Measurements from ENCODE around the gene GNG11.
"Not testable (repeated sequence)": the region's sequence is repeated elsewhere in the genome, so short reads cannot be mapped to it uniquely, and the experiment has no call there.

Gene GNG11

DNA sequence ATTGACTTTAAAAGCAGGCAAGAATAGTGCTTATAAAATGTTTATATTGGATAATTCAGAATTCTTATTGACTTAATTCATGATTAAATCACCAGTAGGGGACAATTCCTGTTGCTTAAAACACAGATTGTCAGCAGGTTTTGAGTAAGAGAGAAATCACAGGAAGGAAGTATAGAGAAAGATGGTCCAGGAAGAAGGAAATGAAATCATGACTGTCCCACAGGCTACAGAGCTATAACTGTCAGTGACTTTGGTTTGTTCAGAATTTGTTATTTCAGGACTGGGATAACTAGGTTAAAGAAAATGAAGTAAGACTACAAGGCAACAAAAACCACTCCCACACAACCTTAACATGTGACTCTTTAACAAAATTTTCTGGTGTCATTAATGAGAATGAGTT is 8.3 kb upstream of the GNG11 start:
- no peak for DNase-seq

DNA sequence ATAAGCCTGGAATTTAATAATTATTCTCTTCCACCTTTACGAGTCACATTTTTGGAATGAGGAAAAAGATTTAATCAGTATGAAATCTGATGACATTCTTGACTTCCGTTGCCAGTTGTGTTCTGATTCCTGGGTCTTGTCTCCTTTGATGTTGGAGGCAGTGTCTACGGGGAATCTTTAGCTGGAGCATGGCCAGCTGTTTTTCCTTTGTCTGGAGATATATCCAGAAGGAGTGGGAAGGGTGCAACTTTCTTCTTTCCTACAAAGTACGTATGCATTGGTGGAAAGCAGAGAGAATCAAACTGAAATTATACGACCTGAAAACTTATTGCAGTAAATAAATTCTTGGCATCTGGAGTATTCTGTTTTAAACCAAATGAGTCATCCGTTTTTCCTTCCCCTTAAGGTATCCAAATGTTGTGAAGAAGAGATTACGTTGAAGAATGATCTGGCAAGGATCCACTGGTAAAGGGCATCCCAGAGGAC is 6.9 kb upstream of the GNG11 start:
- DNase-seq = no peak

DNA sequence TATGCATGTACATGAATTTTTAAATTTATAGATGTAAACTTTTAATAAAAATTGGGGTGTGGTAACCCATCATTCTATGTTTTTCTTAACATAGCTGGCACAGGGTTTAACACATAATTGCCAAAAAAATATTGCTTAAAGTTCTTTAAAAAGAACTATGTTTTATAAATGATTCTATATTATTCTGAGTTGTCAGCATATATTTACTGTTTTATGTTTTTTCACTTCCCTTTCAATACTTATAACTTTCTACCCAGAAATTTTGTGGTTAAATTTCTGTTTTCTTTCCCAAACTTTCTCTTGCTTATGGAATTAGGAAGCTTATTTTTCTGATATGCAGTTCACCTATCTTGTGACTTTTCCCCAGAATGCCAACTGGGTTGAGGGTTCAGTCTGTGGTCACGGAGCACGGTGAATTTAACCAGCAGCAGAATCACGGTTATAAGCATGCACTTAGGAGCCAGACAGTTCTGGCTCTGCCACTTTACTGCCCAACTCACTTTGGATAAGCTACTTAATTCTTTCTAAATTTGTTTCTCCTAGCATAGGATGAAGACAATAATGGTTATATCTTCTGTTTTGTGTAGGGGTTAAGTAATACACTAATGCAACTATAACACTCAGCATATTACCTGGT is 6.2 kb upstream of the GNG11 start:
- not testable (repeated sequence) for DNase-seq

DNA sequence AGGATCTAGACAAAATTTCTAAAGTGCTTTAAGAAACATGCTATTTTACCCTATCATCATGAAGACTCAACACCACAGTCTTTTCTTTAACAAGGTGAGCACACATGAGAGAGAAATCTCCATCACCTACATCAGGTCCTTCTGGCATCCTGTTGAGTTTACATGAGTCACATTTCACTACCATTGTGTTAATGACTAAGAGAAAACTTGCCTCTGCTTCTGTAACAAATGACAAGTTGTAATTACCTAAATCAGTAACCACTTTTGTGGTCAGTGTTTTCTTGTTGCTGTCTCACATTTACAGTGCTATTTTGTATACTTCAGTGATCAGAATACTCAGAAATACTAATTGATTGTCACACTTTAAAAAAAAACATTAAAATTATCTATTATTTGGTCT is 5.6 kb upstream of the GNG11 start:
- not testable (repeated sequence) for DNase-seq

DNA sequence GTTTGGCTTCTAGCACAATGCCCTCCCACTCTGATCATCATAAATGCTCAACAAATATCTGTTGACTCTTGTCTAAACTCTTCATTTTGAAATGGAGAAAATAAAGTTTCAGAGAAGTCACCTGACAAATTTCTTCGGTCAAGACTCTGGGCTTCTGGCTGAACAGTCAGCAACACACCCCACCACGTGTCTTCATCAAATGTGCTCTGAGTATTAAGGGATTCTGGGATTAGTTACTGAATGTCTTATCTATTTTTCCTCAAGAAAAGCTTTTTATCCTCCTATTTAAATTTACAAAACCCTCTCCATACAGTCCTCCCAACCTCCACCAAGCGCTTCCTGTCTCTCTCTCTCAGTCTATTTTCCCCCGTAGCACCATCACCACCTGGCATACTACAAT is 5.2 kb upstream of the GNG11 start:
- DNase-seq = not testable (repeated sequence)

DNA sequence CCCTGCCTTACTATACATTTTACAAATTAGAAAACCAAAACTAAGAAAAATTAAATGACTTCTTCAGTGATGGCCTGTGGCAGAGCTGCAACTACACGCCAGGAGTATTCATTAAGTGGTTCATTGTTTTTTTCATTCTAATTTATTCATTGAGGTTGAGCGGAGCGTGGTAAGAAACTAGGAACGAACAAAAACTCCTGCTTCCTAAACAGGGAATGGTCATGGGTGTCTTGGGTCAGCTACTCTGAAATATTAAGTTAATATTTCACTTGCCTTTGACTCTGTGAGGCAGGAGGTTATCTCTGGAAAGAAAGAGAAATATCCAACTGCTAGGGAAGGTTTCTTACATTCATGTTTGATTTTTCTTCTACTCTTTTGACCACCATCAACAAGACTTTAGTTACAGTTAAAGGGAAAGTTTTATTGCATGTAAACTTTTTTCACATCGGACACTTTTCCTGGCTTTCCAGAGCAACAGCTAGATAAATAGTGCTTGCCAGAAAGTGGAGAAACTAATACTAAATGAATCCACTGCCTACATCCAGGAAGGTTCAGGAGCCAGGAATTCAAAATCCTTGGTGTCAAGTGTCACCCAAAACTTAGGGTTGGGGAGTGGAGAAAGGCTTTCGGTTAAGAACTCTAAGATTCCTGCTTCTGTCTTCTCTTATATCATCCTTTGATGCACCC is 896 bp upstream of the GNG11 start:
- DNase-seq = no peak

DNA sequence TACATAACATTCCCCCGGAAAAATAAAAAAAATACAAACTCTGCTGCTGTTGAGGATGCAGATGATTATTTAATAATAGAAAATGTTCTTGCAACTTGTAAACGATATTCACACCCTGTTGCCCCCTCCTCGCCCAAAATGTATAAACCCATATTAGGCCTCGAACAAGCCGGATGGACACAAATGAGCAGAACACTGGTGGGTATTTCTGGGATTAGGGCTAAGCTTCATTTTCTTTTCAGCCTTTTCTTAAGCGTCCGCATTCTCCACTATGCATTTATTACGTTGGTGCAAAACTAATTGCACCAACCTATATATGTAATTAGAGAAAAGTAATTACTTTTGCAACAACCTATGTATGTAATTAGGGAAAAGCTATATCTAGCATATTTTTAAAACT is 349 bp upstream of the GNG11 start:
- no peak for DNase-seq

DNA sequence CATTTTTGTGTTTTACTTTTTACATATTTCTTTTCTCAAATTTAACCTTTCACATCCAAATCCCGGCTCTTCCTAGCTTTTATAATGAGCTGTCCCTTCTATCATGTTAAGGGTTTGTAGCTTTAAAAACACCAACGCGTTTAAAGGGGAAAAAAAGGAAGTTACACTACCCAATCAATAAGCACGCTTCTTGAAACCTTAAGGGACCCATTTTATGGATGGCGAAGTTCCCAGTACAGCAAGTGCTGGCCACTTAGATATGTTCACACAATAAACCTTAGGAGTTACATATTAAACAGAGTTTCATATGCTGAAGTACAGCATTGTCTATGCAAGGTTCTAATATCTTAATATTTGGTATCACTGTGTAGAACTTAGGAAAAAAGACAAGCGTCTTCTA is 1.8 kb downstream of the GNG11 start:
- DNase-seq = no peak

DNA sequence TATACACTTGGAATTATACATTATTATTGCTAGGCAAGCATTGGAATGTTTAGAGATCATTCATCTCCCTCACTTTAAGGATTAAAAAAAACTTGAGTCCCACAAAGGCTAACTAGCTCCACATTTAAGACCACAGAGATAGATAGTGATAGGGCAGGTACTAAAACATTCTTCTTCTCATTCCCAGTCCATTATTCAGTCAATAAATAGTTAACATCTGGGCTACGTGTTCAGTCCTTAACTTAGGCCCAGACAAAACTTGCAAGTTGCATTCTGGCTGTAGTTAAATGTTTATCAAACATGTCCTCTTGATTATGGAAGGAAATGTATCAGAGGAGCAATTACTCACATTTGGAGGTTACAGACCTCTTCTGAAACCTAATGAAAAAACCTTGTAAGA is 2.4 kb downstream of the GNG11 start:
- no peak for DNase-seq

DNA sequence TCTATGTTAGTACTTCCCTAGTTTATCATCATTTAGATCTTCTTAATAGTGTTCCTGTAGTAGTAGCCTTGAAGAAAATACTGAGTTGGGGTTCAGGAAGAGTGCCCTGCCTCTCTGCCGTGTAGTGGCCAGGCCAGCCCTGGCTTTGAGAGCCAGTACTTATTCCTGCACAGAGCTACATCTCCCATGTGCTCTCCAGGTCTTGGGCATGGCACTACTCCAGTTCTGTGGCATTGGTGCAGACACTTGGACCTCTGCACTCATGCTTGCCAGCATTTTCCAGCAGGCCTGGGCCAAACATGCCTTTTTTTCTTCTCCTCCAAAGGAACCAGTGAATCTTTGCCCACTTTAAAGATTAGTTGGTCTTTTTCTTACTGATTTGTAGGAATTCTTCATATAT is 5.3 kb downstream of the GNG11 start:
- no peak for DNase-seq

DNA sequence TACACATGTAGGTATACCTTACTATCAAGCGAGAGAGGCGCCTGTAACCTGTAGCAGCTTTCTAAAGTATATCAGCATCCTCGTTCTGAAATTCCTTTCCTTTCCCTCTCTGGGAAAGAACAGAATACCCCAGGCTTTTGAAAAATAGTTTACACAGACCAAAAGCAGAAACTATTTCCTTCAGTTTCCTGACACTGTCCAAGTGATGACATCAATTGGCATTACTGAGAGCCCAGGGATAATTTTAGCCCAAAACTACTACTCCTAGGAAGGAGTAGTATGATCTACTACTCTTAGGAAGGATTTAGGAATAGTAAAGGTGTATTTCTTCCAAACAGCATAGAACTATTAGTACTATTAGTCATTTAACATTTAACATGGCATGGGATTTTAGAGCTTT is 6.0 kb downstream of the GNG11 start:
- no peak for DNase-seq

DNA sequence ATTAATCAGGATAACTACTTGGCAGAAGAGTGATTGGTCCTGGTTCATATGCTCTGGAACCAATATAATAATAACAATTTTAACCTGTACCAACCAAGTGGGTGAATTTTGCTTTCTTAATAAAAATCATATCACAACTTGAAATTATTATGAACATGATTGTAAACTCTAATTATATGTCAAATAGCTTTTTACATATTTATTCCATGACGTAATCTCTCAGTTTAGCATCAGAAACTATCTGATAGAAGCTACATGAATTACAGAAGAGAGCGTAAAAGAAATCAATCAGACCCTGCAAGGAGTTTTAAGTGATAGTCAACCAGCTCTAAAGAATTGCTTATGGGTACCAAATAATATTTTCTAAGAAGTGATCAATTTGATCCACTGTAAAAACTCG is 10.1 kb downstream of the GNG11 start:
- no peak for DNase-seq

DNA sequence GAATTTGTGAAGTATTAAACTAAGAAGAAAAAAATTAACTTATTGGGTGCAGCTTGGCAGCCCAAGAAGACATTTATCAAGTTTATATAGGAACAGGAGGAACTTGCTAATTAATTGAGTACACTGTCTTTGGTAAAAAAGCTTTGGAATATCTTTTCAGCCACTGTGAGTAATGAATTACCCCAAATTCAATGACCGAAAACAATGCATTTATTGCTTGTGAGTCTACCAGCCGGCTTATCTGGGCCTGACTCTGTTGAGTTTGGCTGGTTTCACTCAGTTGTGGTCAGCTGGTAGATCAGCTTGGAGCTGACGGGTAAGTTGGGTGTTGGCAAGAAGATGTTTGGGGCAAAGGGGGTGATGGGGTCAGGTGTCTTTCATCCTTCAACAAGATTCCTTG is 11.6 kb downstream of the GNG11 start:
- DNase-seq = no peak

DNA sequence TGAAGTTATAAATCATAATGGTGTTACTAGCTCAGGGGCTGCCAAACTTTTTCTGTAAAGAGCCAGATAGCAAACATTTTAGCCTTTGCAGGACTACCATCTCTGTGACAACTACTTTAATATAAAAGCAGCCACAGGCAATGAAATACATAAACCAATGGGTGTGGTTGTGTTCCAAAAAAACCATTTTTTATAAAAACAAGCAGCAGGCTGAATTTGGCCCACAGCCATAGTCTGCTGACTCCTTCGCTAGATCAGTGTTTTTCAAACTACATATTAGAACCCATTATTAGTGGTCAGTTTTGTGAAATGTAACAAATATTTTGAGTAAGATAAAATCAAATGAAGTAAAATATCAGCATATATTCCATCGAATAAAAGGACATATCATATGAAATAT is 13.6 kb downstream of the GNG11 start:
- DNase-seq = no peak

DNA sequence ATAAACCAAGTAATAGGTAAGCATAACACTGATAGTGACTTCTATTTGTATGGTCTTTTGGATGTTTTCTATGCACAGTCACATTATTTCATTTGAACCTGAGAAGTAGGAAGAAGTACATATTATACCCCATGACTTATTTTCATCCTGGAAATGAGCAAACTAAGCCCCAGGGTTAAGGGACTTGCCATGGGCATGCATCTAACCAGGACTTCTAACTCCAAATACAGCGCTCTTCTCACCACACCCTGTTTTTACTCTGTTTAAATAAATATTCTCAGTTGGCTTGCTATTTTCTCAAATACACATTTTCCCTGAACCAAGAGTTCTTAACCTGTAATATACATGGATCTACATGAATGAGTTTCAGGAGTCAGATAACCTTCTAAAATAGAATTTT is 16.3 kb downstream of the GNG11 start:
- no peak for DNase-seq

DNA sequence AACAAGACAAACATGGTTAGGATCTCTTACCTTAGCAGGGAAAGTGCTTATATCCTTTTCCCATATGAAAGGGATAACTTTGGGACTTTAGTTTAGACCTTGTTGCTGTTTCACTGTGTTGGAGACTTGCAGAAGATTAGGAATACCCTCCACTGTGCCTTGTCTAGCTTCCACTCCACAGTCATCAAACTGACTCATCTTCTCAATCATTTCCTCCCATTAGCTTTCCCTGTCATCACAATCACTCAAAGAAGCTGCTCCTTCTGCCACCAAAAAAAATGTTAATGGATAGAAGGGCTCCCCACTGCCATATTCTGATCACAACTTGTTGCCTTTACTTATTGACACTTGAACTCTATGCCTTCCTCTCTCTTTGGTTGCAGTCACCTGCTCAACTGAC is 16.8 kb downstream of the GNG11 start:
- DNase-seq = no peak

DNA sequence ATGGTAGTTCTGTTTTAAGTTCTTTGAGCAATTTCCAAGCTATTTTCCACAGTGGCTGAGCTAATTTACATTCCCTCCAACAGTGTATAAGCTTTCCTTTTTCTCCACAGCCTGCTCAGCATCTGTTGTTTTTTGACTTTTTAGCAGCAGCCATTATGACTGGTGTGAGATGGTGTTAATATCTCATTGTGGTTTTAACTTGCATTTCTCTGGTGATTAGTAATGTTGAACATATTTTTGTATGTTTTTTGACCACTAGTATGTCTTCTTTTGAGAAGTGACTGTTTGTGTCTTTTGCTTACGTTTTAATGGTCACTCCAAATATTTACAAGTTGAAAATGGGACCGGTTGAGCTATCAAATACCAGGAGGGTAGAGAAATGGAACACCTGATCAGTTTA is 20.4 kb downstream of the GNG11 start:
- no peak for DNase-seq

DNA sequence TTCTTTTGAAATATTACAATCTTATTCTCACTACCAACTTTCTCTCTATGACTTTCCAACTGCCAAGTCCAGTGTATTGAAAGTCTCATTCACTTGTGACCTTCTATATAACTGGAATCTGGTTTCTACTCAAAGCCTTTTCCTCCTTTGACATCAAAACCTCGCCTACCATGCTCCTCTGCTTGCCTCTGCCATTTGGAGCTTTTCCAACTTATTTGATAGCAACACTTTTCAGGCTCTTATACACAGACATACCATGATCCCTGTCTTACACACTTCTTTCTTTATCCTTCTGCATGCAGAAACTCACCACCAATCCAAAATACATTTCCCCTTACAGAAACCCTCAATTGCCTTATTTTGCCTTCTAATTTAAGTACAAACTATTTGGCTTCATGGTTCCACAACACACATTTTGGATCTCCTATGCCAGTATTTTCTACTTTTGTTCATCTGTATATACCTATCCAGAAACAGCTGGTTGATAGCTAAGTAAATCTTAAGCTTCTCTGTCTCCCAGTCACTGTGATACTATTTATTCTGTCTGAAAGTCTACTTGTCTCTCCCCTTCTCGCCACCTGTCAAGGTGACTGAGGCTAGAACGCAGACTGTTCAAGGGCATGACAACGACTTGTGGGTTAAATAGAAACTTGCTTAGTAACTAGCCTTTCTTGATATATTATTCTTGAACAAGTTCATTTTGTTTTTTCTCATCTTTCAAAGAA is 22.4 kb downstream of the GNG11 start:
- no peak for DNase-seq

DNA sequence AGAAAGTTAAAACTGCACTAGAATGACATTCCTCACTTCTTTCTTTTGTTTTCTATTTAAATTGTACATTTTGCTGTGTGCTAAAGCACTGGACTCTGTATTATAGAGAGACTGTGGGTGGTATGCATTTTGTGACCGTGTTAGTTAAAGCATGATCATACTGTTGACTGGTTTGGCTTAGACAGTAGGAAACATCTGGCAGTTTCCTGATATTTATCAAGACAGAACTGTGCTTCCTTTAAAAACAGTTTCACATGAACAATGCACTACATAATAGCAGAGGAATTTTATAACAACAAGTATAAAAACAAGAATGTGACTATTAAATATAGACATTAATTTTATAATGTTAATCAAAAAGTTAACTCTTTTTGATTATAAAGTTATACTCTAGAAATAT is 23.1 kb downstream of the GNG11 start:
- DNase-seq = no peak

DNA sequence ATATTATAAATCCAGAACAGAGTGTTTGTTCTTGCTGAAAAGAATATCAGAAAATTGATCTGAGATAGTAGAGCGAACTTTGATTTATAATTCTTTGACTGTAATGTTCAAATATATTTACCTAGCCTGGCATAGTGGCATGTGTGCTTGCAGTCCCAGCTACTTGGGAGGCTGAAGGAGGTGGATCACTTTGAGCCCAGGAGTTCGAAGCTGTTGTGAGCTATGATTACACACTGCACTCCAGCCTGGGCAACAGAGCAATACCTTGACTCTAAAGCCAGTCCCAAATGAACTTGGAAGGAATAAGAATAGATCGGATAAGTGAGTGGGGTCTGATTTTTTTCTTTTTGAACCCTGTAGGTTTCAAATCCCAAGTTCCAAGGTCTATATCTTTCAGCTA is 23.5 kb downstream of the GNG11 start:
- no peak for DNase-seq

DNA sequence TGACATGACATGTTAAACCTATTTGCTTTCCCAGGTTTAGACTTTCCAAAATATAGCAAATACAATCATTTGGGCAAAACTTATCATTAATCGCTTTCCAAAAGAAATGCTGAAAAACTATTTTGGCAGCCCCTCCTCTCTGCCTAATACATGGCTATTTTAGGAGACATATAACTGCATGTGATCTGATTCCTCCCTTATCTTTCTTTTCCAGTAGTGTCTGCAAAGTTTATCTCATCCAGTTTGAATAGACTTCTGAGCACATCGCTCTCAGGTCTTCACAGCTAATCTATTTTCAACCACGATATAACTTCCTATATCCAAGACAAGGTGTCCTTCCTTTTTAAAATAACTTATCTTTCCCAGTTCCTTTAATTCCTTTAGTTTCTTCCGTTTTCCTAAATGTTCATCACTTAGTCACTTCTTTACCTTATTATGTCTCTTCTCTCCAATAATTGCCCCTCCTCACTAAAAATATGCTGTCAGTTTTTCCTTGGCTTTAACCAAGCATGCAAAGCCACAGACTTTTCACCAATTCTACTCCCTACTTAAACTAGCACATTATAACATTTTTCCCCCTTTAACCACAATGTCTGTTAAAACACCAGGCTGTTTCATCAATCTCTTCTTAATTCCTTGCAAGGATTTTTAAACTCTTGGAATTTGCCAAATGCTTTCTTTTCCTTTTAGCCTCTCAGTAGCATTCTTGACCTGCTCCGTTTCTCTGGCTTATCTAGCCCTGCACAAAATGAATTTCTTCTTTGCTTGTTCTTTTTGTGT is 24.4 kb downstream of the GNG11 start:
- no peak for DNase-seq

DNA sequence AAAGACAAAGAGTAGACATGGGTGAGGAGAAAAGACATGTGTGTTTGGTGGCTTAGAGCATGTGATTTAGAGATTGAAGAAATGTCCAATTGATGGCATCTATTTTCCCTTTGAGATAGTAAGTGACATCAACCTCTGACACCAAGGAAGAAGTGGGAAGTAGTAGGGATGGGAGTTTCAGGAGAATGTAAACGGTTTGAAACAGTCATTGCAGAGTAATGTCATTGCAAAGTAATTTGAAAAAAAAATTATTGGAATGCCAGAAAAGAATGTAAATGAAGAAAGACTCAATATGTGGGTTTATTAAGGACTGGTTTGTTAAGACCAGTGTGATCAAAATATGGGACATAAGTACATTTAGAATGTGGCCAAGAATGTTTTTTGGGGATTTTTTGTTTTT is 26.6 kb downstream of the GNG11 start:
- DNase-seq = no peak

DNA sequence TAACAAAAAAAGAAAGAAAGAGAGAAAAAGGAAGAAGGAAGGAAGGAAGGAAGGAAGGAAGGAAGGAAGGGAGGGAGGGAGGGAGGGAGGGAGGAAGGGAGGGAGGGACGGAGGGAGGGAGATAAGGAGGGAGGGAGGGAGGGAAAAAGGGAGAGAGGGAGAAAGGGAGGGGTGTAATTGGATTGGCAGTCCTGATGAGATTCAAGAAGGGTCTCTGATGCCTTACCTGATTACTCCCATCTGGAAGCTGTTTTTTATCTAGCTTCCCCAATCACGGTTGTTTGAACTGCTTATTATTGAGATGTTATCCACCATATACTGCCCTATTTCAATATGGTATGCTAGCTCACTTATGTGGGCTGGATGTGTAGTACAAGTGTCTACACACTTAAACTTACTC is 27.3 kb downstream of the GNG11 start:
- DNase-seq = no peak

DNA sequence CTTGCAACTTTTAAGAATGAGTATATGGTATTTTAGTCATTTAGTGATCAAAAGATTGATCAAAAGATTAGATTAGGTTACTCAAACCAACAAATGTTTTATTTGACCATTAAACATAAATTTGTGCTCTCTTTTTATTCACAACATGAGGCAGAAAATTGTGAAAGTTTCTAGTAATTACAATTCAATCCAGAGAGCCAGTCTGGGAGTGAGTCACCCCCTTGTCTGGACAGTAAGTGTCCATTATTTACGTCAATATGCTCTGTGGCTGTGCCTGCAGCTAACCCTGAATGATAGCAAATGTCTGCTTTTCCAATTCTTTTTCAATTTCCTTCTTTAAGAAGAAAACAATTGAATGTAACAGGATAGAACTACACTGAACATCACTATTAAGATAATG is 27.9 kb downstream of the GNG11 start:
- DNase-seq = no peak

Data from activated CD8-positive, alpha-beta memory T cell treated with anti-CD3 and anti-CD28 coated beads, Interleukin-2, amount 50 U/mL, for 48 hours (primary cell).